ENCODE results near the gene ASF1B.

GRCh38 chr19:14116525-14116917 is 19.9 kb downstream of the ASF1B start:
- TF ChIP-seq, protein P1, sequence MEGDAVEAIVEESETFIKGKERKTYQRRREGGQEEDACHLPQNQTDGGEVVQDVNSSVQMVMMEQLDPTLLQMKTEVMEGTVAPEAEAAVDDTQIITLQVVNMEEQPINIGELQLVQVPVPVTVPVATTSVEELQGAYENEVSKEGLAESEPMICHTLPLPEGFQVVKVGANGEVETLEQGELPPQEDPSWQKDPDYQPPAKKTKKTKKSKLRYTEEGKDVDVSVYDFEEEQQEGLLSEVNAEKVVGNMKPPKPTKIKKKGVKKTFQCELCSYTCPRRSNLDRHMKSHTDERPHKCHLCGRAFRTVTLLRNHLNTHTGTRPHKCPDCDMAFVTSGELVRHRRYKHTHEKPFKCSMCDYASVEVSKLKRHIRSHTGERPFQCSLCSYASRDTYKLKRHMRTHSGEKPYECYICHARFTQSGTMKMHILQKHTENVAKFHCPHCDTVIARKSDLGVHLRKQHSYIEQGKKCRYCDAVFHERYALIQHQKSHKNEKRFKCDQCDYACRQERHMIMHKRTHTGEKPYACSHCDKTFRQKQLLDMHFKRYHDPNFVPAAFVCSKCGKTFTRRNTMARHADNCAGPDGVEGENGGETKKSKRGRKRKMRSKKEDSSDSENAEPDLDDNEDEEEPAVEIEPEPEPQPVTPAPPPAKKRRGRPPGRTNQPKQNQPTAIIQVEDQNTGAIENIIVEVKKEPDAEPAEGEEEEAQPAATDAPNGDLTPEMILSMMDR (IDR thresholded peaks at IDR 0.05) = no peak
- TF ChIP-seq POLR2AphosphoS5 (IDR thresholded peaks at IDR 0.05) = no peak
- TF ChIP-seq EP300 (IDR thresholded peaks at IDR 0.05; ENCODE audit: low read depth) = no peak
- no peak for TF ChIP-seq POLR2A (IDR thresholded peaks at IDR 0.05)

All from transverse colon (tissue), 4 donors.